OCI-M2 (cell line): ENCODE measurements around the gene INPP5A.

ENCODE experiments used
- DNase-seq: peaks from one replicate; lab custom pipeline; 2025; ENCODE audit not compliant: unreplicated experiment; lab: John Stamatoyannopoulos, UW

Gene INPP5A

DNA sequence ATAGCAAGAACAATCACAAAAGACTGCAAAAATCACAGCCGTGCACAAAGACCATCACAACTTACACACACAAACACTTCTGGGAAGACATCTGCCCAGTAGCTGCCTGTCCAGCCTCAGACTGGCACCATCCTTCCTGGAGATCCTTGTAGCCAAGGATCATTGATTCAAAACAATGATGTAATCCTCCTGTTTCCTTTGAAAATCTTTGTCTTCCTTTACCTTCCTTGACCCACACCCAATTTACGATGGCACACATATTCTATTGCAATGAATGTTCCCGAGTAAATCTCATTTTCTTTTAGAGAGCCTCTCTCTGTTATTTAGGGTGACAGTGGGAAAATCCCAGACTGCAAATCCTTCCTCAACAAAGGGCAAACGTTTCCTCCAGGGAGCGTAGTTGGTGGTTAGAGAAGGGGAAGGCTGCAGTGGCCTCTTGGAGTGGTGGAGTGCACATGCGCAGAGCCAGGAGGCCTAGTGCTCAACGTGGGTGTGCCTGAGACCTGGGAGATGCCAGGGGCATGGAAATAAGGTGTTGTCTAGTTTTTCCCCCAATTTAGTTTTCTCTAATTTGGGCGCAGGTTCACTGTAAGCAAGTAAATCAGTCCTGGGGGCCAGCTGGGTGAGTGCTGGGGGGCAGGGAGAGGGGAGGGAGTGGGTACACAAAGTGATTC is 3.1 kb upstream of the INPP5A start:
- DNase-seq: no peak

- no peak for DNase-seq
Measured at GRCh38 chr10:132535065-132535651, 2.4 kb upstream of the INPP5A start.

DNA sequence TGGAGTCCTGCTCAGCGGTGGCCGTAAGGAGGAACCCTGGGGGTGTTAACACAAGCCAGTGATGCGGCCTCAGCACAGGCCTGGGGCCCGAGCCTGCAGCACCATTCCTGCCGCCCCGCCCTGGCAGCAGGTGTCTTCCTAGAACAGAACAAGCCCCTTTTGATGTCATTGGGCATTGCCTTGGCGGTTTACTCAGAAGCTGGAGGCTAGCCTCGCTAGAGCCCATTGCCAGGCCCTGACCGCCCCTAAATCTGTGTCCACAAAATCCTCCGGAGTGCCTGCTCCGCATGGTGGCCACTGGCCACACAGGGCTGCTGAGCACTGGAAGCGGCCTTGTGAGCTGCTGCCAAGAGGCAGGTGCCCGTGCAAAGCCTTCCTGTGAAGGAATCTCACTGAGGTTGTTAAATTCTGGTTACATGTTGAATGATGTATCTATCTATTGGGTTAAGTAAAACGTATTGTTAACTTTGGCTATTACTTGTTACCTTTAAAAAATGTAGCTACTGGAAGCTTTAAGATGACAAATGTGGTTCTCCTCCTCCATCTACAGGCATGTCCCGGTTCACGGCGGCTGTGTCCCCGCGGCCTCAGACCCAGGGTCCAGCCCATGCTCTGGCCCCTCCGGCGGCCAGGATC is 1.2 kb upstream of the INPP5A start:
- DNase-seq: no peak

DNA sequence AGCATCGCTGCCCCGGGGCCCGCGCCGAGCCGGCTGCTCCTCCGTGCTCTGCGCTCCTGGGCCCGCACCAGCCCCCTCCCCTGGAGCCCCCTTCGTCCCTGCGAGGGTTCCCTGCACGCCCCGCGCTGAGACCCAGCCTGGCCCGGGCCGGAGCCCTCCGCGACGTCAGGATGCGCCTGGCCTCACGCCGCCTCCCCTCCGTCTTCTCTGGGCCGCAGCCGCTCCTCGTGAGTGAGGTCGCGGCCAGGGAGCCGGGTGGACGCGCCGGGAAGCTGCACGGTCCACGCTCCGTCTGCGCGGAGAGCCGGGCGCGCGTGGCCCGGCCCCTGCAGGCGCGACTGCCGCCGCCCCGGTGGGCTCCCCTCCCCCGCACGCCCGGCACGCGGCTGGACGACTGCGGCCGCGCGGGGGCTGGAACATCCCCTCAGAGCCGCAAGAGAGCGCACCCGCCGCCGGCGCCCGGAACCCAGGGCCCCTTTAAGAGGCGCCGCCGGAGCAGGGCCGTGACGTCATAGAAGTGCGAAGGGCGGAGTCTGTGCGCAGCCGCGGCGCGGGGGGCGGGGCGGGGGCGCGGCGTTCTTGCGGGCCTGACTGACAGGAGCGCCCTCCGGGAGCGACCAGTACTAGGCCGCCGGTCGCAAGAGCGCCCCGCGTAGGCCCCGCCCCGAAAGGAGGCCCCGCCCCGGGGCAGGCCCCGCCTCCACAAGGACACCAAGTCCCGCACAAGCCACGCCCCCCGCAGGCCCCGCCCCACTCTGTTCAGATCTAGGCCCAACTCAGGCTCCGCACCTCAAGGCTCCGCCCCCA is 507 bp upstream of the INPP5A start:
- peak; percentile 66 for DNase-seq

DNA sequence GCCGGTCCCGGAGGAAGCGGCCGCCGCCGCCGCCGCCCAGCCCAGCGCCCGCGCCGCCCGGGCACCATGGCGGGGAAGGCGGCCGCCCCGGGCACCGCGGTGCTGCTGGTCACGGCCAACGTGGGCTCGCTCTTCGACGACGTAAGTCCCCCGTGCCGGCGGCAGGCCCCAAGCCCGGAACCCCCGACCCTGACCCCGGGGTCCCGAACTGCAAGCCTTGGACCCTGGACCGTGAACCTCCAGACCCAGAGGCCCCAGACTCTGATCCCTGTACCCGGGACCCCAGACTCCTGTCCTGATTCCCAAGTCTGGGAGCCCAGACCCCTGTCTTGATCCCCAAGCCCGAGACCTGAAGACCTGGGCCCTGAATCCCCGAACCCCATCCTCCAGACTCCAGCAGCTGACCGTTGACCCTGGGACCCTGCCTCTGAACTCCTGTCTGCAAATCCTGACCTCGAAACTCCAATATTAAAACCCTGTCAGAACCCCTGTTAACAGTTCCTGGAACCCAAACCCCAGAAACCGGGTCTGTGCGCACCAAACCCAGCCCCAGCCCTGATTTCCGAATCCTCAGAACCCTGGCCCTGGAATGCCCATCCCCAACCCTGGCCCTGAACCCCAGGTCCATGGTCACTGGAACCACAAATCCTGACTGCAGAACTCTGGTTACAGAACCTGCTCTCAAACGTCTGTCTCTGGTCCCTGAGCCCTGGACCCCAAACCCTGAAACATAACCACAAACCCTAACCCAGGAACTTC is 623 bp downstream of the INPP5A start:
- DNase-seq: no peak

DNA sequence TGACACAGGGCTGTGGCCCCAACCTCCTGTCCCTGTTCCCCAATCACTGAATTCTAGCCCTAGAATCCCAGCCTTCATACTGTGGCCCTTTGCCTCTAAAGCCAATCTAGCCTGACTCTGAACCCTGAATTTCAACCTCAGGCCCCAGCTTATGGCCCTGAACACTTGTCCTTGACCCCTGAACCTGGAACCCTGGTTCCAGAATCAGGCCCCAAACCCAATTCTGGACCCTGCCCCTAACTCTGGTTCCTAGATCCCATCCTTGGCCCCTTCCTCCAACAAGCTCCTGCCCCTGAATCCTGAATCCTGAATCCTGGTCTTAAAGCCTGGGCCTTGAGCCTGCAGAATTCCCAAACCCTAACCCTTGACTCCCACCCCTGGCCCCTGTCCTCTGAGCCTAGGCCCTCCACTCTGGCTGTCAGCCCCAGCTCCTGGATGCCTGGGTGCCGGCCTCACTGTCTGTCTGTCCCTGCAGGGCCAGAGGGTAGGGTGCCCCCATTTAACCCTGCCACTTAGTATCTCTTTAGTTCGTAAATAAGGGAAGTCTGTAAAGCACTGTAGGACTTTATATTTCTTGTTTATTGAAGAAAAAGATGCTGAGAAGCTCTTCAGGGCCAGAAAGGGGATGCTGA is 1.3 kb downstream of the INPP5A start:
- no peak for DNase-seq

DNA sequence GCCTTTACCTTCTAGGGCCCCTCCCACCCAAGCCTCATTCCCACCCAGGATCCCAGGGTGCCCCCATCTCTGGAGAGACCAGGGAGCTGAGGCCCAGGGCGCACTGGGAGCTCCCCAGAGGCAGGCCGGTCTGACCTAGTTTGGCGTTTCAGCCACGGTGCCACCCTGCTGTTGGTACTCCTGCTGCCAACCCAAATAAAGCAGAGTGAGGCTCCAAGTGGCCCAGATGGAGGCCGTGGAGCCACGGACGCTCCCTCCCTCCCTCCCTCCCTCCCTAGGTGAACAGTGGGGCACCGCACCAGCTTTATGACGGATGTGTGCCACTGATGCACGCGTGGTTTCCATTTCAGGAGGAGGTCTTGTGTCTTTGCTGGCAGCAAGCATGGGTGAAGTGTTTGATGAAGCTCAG is 1.8 kb downstream of the INPP5A start:
- DNase-seq: no peak

- no peak for DNase-seq
Measured at GRCh38 chr10:132539894-132540293, 2.3 kb downstream of the INPP5A start.

DNA sequence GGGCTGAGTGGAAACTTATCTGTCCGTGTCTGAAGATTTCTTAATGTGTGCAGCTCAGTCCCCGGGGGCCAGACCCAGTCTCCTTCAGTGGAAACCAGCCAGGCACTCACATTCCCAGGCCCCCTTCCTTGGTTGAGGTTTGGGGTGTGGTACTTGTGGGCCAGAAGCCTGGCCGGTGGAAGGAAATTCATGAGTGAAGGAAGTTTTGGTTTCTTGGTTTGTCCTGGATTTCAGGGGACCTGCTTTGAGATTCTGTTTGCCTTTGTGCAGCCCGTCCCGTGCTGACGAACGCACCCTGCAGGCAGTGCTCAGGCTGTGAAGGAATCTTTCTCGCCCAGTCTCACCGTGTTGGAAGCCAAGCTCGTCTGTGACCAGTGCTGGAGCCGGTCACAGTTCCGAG is 2.9 kb downstream of the INPP5A start:
- DNase-seq: no peak

- no peak for DNase-seq
Measured at GRCh38 chr10:132541129-132541528, 3.5 kb downstream of the INPP5A start.

- DNase-seq: no peak
Measured at GRCh38 chr10:132541601-132542011, 4.0 kb downstream of the INPP5A start.

- no peak for DNase-seq
Measured at GRCh38 chr10:132542086-132542775, 4.6 kb downstream of the INPP5A start.

- no peak for DNase-seq
Measured at GRCh38 chr10:132542819-132543218, 5.2 kb downstream of the INPP5A start.

- DNase-seq: no peak
Measured at GRCh38 chr10:132543916-132544743, 6.5 kb downstream of the INPP5A start.

DNA sequence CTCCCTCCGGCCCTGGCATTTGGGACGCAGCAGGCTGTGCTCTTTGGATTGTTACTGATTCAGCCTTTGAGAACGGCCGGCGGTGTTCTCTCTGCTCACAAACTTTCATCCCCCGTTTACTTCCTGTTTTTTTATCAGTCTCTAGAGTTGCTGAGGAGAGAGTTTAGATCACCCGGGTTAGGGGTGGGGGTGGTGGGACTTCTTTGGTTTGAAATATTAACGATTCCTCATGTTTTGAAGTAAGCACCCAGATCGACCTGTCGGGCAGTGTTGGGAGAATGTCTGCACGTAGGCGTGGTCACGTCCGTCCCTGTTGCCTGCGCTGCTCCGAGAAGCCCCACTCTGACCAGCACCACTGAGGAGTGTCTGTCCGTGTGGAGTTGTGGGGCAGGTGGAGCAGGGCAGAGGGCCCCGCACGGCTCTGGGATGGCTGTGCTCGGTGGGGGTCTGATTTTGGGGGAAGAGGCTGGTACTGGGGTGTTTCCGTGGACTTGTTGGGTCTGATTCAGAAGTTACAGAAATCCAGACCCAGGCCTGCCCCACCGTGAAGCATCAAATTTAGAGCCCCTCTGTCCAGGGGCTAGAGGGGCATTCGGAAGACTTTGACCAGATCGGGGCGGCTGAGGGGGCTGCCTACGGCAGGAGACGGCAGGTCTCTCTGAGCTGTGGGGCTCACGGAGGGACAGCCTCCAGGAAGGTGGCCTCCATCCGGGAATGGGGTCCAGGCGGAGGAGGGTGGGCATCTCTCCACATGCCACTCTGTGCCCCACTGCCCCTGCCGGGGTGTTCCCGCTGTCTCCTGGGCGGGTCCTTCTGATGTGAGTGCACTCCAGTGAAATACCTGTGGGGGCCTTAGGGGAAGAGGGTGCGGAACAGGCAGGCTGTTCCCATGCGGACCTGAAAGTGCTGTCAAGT is 7.4 kb downstream of the INPP5A start:
- DNase-seq: no peak

- no peak for DNase-seq
Measured at GRCh38 chr10:132545659-132546367, 8.2 kb downstream of the INPP5A start.
